Caco-2 (cell line): Measurements from ENCODE around the gene TNFRSF8. TPM values are rescaled to one million over a fixed set of nuclear protein-coding genes. Genes with fewer than 3 reads are reported as not detected.

Experiments
- BruUV-seq: library from RNA; stranded (reverse); fragments of 400-500 nt; replicated peaks from 2 replicates; lab custom pipeline; 2021; lab: Mats Ljungman, UMichigan
- CTCF ChIA-PET: fragments of 300-600 bp; sonication (Branson Sonifier 250); formaldehyde crosslinking; loops from one replicate; lab custom pipeline; 2022; ENCODE audit warnings: antibody characterized with exemption; lab: Charles Lee
- POLR2A ChIA-PET: fragments of 300-600 bp; sonication (Branson Sonifier 250); formaldehyde crosslinking; loops from one replicate; lab custom pipeline; 2022; ENCODE audit warnings: antibody characterized with exemption; lab: Charles Lee
- DNase-seq, 2 experiments: peaks; one replicate each; pipeline versions ENCODE4 v3.0.0 to v3.0.0-alpha.2; 2020 to 2022
- H3K27me3 ChIP-seq: replicated peaks from 2 replicates; pipeline ENCODE4 v1.6.0; 2011; ENCODE audit warnings: low read length; ENCODE audit not compliant: control insufficient read depth, insufficient read depth
- H3K36me3 ChIP-seq: 2 replicates; pipeline ENCODE4 v1.5.1; 2011; ENCODE audit warnings: low read length; ENCODE audit not compliant: control insufficient read depth, insufficient read depth
- H3K4me1 ChIP-seq: fragments of 250-450 bp; sonication (Bioruptor Pico); 2 replicates; pipeline ENCODE4 v1.5.1; 2020; ENCODE audit warnings: mild to moderate bottlenecking
- H3K4me3 ChIP-seq: 2 replicates; pipeline ENCODE4 v1.5.1; 2011; ENCODE audit warnings: low read depth, mild to moderate bottlenecking, control low read depth, low read length
- H3K9me3 ChIP-seq: fragments of 250-450 bp; sonication (Bioruptor Pico); 2 replicates; pipeline ENCODE4 v1.5.1; 2020; ENCODE audit warnings: mild to moderate bottlenecking, moderate library complexity
- H3K27ac Mint-ChIP-seq: one replicate; pipeline ENCODE4 v1.8.0; 2022; ENCODE audit warnings: mixed read lengths; ENCODE audit not compliant: unreplicated experiment
- H3K27me3 Mint-ChIP-seq: one replicate; pipeline ENCODE4 v1.8.0; 2022; ENCODE audit warnings: mixed read lengths; ENCODE audit not compliant: insufficient read depth, unreplicated experiment
- H3K36me3 Mint-ChIP-seq: one replicate; pipeline ENCODE4 v1.8.0; 2022; ENCODE audit warnings: mild to moderate bottlenecking, mixed read lengths; ENCODE audit not compliant: insufficient read depth, unreplicated experiment
- H3K4me1 Mint-ChIP-seq: one replicate; pipeline ENCODE4 v1.8.0; 2022; ENCODE audit warnings: low read depth, mixed read lengths; ENCODE audit not compliant: unreplicated experiment
- H3K4me3 Mint-ChIP-seq: one replicate; pipeline ENCODE4 v1.8.0; 2022; ENCODE audit warnings: mild to moderate bottlenecking, moderate library complexity, mixed read lengths; ENCODE audit not compliant: unreplicated experiment
- H3K9me3 Mint-ChIP-seq: one replicate; pipeline ENCODE4 v1.8.0; 2022; ENCODE audit warnings: mixed read lengths; ENCODE audit not compliant: unreplicated experiment
- intact Hi-C: fragments of 100-400 bp; cut with micrococcal nuclease; formaldehyde crosslinking; loops from one replicate; pipeline ENCODE4 v1.10.0; 2022; ENCODE audit not compliant: unreplicated experiment
- total RNA-seq: library from RNA; stranded (reverse); gene quantifications from 2 replicates; pipeline ENCODE4 v1.2.3, GENCODE V29; 2022
- TF ChIP-seq, protein P1 (sequence below), 2 experiments: fragments of 200-600 bp in 1 of 2; IDR thresholded peaks; 1 replicate in 1 of 2; 2 replicates in 1 of 2; pipeline versions ENCODE4 v1.5.1 to v1.8.0; 2011 to 2022; ENCODE audit warnings: antibody characterized with exemption in 1 of 2, control low read depth in 1 of 2, inconsistent platforms in 1 of 2, low read depth in 1 of 2, low read length in 1 of 2, mild to moderate bottlenecking in 1 of 2, moderate library complexity in 1 of 2; ENCODE audit not compliant: insufficient read depth in 1 of 2, severe bottlenecking in 1 of 2, unreplicated experiment in 1 of 2

Gene TNFRSF8
- total RNA-seq, 1 experiment from 2014 or later: not detected

DNA sequence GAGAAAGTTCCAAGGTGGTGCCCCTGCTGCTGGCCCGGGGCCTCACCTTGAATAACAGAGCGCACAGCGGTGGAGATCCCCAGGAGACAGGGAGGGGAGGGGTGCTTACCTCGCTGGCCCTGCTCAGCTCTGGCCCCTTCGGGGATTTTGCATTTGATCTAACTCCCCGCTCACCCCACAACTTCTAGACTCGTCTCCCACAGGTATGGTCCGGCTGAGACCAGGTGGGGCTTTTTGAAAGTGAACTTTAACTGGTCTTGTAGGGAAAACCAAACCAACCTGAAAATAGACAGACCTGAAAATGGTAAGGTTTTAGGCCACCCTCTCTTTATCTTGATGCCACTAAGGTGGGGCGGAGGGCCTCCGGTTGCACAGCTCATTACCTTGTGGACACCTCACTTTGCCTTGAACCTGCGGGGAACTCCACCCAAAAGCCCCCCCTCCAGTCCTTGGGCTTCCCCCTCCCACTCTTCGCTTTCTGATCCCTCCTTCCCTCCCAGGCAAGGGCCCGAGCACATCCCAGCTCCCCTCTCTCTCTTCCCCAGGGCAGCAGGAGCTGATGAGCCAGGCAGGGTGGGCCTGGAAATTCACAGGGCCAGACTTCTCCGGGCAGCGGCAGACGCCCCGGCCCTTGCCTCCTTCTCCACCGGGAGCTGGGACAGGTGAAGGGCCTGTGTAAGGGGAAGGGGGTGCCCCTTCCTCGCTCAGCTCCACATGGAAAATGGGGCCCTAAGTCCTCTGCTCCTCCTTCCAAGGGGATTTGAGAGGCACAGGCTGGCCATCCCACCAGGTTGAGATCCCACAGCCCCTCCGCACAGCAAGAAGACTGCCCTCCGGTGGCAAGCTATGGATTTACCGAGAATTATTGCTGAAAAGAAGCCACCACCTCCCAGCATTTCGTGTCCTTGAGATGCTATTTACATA, 16.1 kb downstream of the TNFRSF8 start:
- Mint-ChIP-seq H3K36me3 (no peaks in the 10 kb centered on the region), H3K4me3 (no peak overlapping the region), H3K27ac (no peak overlapping the region), H3K9me3 (no peaks in the 10 kb centered on the region), H3K27me3 (no peaks in the 10 kb centered on the region), H3K4me1 (peaks cover 8% of the 10 kb centered on the region)
- no TSS peak for BruUV-seq
- intact Hi-C loops: no loop called here
- DNase-seq: peak; percentile 42 to 47
- no peaks in the 10 kb centered on the region for H3K27me3 ChIP-seq
- H3K4me3 ChIP-seq: no peak overlapping the region
- TF ChIP-seq, protein P1, sequence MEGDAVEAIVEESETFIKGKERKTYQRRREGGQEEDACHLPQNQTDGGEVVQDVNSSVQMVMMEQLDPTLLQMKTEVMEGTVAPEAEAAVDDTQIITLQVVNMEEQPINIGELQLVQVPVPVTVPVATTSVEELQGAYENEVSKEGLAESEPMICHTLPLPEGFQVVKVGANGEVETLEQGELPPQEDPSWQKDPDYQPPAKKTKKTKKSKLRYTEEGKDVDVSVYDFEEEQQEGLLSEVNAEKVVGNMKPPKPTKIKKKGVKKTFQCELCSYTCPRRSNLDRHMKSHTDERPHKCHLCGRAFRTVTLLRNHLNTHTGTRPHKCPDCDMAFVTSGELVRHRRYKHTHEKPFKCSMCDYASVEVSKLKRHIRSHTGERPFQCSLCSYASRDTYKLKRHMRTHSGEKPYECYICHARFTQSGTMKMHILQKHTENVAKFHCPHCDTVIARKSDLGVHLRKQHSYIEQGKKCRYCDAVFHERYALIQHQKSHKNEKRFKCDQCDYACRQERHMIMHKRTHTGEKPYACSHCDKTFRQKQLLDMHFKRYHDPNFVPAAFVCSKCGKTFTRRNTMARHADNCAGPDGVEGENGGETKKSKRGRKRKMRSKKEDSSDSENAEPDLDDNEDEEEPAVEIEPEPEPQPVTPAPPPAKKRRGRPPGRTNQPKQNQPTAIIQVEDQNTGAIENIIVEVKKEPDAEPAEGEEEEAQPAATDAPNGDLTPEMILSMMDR (IDR thresholded peaks at IDR 0.05; ENCODE audit: insufficient read depth in 1 of 2, low read depth in 1 of 2, low read length in 1 of 2, severe bottlenecking in 1 of 2, unreplicated experiment in 1 of 2): peak; percentile 42 to 45
- CTCF ChIA-PET: interaction anchor here (0.6 to 1.5 kb wide), 7 partner anchors 10 to 171 kb away, joined by 3 to 8 read pairs (median 3); partner anchors contain the start of gene MIIP
- POLR2A ChIA-PET: no interaction called here
- no peaks in the 10 kb centered on the region for H3K4me1 ChIP-seq
- H3K36me3 ChIP-seq: no peaks in the 10 kb centered on the region
- H3K9me3 ChIP-seq: no peaks in the 10 kb centered on the region

- no TSS peak for BruUV-seq
- Mint-ChIP-seq H3K9me3 (no peaks in the 10 kb centered on the region), H3K27ac (no peak overlapping the region), H3K27me3 (no peaks in the 10 kb centered on the region), H3K36me3 (no peaks in the 10 kb centered on the region), H3K4me1 (peaks cover 8% of the 10 kb centered on the region), H3K4me3 (no peak overlapping the region)
- TF ChIP-seq, protein P1 (IDR thresholded peaks at IDR 0.05; ENCODE audit: insufficient read depth in 1 of 2, low read depth in 1 of 2, low read length in 1 of 2, severe bottlenecking in 1 of 2, unreplicated experiment in 1 of 2): no peak
- CTCF ChIA-PET: interaction anchor here (0.8 to 1.5 kb wide), 3 partner anchors 11 to 61 kb away, joined by 3 to 8 read pairs (median 7); partner anchors contain the start of gene MIIP
- POLR2A ChIA-PET: no interaction called here
- no peak overlapping the region for H3K4me3 ChIP-seq
- intact Hi-C loops: no loop called here
- no peaks in the 10 kb centered on the region for H3K9me3 ChIP-seq
- DNase-seq: no peak
- no peaks in the 10 kb centered on the region for H3K27me3 ChIP-seq
- H3K36me3 ChIP-seq: no peaks in the 10 kb centered on the region
- no peaks in the 10 kb centered on the region for H3K4me1 ChIP-seq
Observed at GRCh38 chr1:12080156-12080555, 17.1 kb downstream of the TNFRSF8 start.

DNA sequence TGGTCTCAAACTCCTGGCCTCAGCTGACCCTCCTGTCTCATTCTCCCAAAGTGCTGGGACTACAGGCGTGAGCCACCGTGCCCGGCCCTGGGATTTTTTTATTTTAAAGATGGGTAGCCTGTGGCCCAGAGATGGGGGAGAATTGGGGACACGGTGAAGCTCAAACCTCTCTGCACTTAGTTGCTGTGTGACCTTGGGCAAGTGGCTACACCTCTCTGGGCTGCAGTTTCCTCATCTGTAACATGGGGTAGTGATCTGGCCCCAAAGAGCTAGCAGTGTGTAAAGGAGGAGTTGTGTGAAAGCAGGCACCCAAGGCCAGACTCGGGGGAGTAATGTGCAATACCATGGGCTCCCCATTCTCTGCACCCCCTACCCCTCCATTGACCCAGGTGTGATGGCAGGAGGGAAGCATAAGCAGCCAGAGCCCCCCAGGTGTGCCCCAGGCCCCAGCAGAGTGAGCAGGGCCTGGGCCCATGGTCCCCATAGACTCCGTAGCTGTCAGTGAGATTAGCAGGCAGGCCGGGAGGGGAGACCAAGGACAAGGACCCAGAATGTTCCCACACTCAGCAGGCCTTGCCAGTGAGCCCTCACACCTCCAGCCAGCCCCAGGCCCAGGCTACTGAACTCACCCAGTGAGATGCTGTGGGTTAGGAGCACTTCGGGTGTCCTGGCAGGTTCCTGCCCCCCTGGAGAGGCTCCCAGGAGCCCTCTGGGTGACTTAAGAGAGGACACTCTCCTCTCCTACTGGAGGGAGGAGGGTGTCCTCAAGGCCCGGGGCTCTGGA, 17.9 kb downstream of the TNFRSF8 start:
- TF ChIP-seq, protein P1 (IDR thresholded peaks at IDR 0.05; ENCODE audit: insufficient read depth in 1 of 2, low read depth in 1 of 2, low read length in 1 of 2, severe bottlenecking in 1 of 2, unreplicated experiment in 1 of 2): no peak
- BruUV-seq: no TSS peak
- Histone ChIP-seq H3K9me3 (no peaks in the 10 kb centered on the region), H3K36me3 (no peaks in the 10 kb centered on the region), H3K27me3 (no peaks in the 10 kb centered on the region), H3K4me3 (no peak overlapping the region), H3K4me1 (no peaks in the 10 kb centered on the region)
- no peak for DNase-seq
- Mint-ChIP-seq H3K4me3 (no peak overlapping the region), H3K27ac (no peak overlapping the region), H3K9me3 (no peaks in the 10 kb centered on the region), H3K27me3 (no peaks in the 10 kb centered on the region), H3K36me3 (no peaks in the 10 kb centered on the region), H3K4me1 (peaks cover 2% of the 10 kb centered on the region)
- intact Hi-C loops: no loop called here
- ChIA-PET CTCF (no interaction called here), POLR2A (no interaction called here)
